NCI-H2081 treated with DMSO at 0.1 percent for 48 hours (cell line): Measurements from ENCODE around the gene IKZF3.
A peak's percentile ranks its signal among the peaks of the same experiment; 100 is the strongest.
"Not testable (repeated sequence)": the region's sequence is repeated elsewhere in the genome, so short reads cannot be mapped to it uniquely, and the experiment has no call there.

Experiments used
- DNase-seq: peaks from one replicate; lab custom pipeline; 2025; lab: John Stamatoyannopoulos, UW

IKZF3 gene

GRCh38 chr17:39863918-39864746 lies at the start of gene IKZF3:
IKZF3 (minus strand) TSS chr17:39864312; CDS start chr17:39864126, 186 bp downstream.
- peak; percentile 26 for DNase-seq

- no peak for DNase-seq
These were observed 44.8 kb upstream of the IKZF3 start for GRCh38 chr17:39908789-39909352.

- DNase-seq: no peak
These were observed 40.8 kb upstream of the IKZF3 start for GRCh38 chr17:39904990-39905288.

GRCh38 chr17:39903158-39903884 lies 39.2 kb upstream of the IKZF3 start:
- no peak for DNase-seq

GRCh38 chr17:39902027-39902426 lies 37.9 kb upstream of the IKZF3 start:
- DNase-seq: not testable (repeated sequence)

- DNase-seq: no peak
These were observed 35.1 kb upstream of the IKZF3 start for GRCh38 chr17:39899215-39899614.

GRCh38 chr17:39898088-39898487 lies 34.0 kb upstream of the IKZF3 start:
- no peak for DNase-seq

- no peak for DNase-seq
These were observed 30.7 kb upstream of the IKZF3 start for GRCh38 chr17:39894681-39895376.

GRCh38 chr17:39889200-39889599 lies 25.1 kb upstream of the IKZF3 start:
- DNase-seq: no peak

GRCh38 chr17:39887078-39887477 lies 23.0 kb upstream of the IKZF3 start:
- no peak for DNase-seq

- DNase-seq: not testable (repeated sequence)
These were observed 22.0 kb upstream of the IKZF3 start for GRCh38 chr17:39886102-39886501.

- DNase-seq: no peak
These were observed 8.6 kb upstream of the IKZF3 start for GRCh38 chr17:39872751-39873150.

GRCh38 chr17:39871801-39872200 lies 7.7 kb upstream of the IKZF3 start:
- no peak for DNase-seq

GRCh38 chr17:39870776-39871175 lies 6.7 kb upstream of the IKZF3 start:
- DNase-seq: no peak

- DNase-seq: no peak
These were observed 4.4 kb upstream of the IKZF3 start for GRCh38 chr17:39868554-39868942.

GRCh38 chr17:39867880-39868553 lies 3.9 kb upstream of the IKZF3 start, which contains the start of gene ZPBP2:
ZPBP2 (plus strand) TSS chr17:39868202; CDS start chr17:39868355, 153 bp downstream.
- no peak for DNase-seq

- no peak for DNase-seq
These were observed 3.2 kb upstream of the IKZF3 start for GRCh38 chr17:39867084-39867879.

- no peak for DNase-seq
These were observed 2.1 kb upstream of the IKZF3 start for GRCh38 chr17:39866013-39866730.

- no peak for DNase-seq
These were observed 731 bp downstream of the IKZF3 start for GRCh38 chr17:39863244-39863917.

GRCh38 chr17:39861235-39861634 lies 2.9 kb downstream of the IKZF3 start:
- no peak for DNase-seq
